Activated naive CD8-positive, alpha-beta T cell treated with anti-CD3 and anti-CD28 coated beads, Interleukin-2, amount 50 U/mL, for 16 hours (primary cell): ENCODE results near the gene MIB1.

Source experiments
- DNase-seq: peaks from one replicate; pipeline ENCODE4 v3.0.0-alpha.2; 2020; ENCODE audit warnings: low read depth, low spot score

The MIB1 gene

GRCh38 chr18:21815101-21815500 is 74.5 kb downstream of the MIB1 start:
- DNase-seq = no peak

GRCh38 chr18:21820033-21820810 is 79.6 kb downstream of the MIB1 start:
- DNase-seq = no peak

- DNase-seq = no peak
Observed at GRCh38 chr18:21820811-21821143, 80.2 kb downstream of the MIB1 start.

GRCh38 chr18:21823848-21824247 is 83.3 kb downstream of the MIB1 start:
- DNase-seq = no peak

GRCh38 chr18:21826196-21826595 is 85.6 kb downstream of the MIB1 start:
- DNase-seq = no peak

GRCh38 chr18:21826641-21827302 is 86.2 kb downstream of the MIB1 start:
- DNase-seq = no peak

- DNase-seq = no peak
Observed at GRCh38 chr18:21830532-21830931, 89.9 kb downstream of the MIB1 start.

GRCh38 chr18:21831413-21831831 is 90.8 kb downstream of the MIB1 start:
- no peak for DNase-seq

GRCh38 chr18:21833604-21834298 is 93.2 kb downstream of the MIB1 start:
- no peak for DNase-seq

GRCh38 chr18:21834299-21834660 is 93.7 kb downstream of the MIB1 start:
- no peak for DNase-seq

- no peak for DNase-seq
Observed at GRCh38 chr18:21841570-21841969, 101.0 kb downstream of the MIB1 start.

GRCh38 chr18:21843341-21843740 is 102.7 kb downstream of the MIB1 start:
- DNase-seq = no peak

GRCh38 chr18:21851327-21851961 is 110.9 kb downstream of the MIB1 start:
- DNase-seq = no peak

GRCh38 chr18:21853016-21853415 is 112.4 kb downstream of the MIB1 start:
- DNase-seq = no peak

- DNase-seq = no peak
Observed at GRCh38 chr18:21853775-21854552, 113.4 kb downstream of the MIB1 start.

- no peak for DNase-seq
Observed at GRCh38 chr18:21855432-21855831, 114.8 kb downstream of the MIB1 start.

GRCh38 chr18:21857871-21858270 is 117.3 kb downstream of the MIB1 start:
- no peak for DNase-seq

- DNase-seq = no peak
Observed at GRCh38 chr18:21858544-21858943, 118.0 kb downstream of the MIB1 start.

- DNase-seq = no peak
Observed at GRCh38 chr18:21864386-21864785, 123.8 kb downstream of the MIB1 start.

- no peak for DNase-seq
Observed at GRCh38 chr18:21865043-21865442, 124.5 kb downstream of the MIB1 start.

- DNase-seq = no peak
Observed at GRCh38 chr18:21868770-21869169, 128.2 kb downstream of the MIB1 start.

- no peak for DNase-seq
Observed at GRCh38 chr18:21889570-21889969, 149.0 kb downstream of the MIB1 start.
